Measurements from ENCODE around the gene CARD10. TPM values are rescaled to one million over a fixed set of nuclear protein-coding genes. Genes with fewer than 3 reads are reported as not detected.

The CARD10 gene
- total RNA-seq, 1 experiment from 2014 or later: 17.7 TPM

- H3K23ac ChIP-seq (ENCODE audit: insufficient read length, low read depth, low read length): no peak overlapping the region
- TF ChIP-seq CTCF (conservative IDR thresholded peaks at IDR 0.05): peak; percentile 98
- no peaks in the 10 kb centered on the region for H3K4me1 ChIP-seq (ENCODE audit: insufficient read depth, low read length)
- H3K4ac ChIP-seq (ENCODE audit: low read depth, low read length): no peak overlapping the region
- H3K79me2 ChIP-seq (ENCODE audit: insufficient read depth, low read length): no peaks in the 10 kb centered on the region
- H4K91ac ChIP-seq (ENCODE audit: insufficient read length, low read depth, low read length): no peak overlapping the region
- DNase-seq: peak; percentile 97
- H3K23me2 ChIP-seq (ENCODE audit: insufficient read length, low read depth, low read length, poor library complexity, severe bottlenecking): no peaks in the 10 kb centered on the region
- H2BK5ac ChIP-seq (ENCODE audit: insufficient read length, low read length): no peak overlapping the region
- no peak overlapping the region for H2BK15ac ChIP-seq (ENCODE audit: low read depth, low read length)
- Mint-ChIP-seq H3K27ac (peak overlapping the region in 1 of 3 experiments; percentile 79; a peak in 3 of 7 replicates), H3K36me3 (ENCODE audit: insufficient read depth in 1 of 3, low read depth in 3 of 3) (no peaks in the 10 kb centered on the region), H3K4me3 (peak overlapping the region in 1 of 2 experiments; percentile 60; a peak in 2 of 5 replicates), H3K27me3 (ENCODE audit: low read depth) (peaks cover 11% of the 10 kb centered on the region), H3K4me1 (peaks cover 12 to 20% of the 10 kb centered on the region in 2 experiments), H3K9me3 (no peaks in the 10 kb centered on the region; a peak in 1 of 5 replicates)
- whole genome bisulfite sequencing (ENCODE audit: extremely low coverage, insufficient read length, low lambda C conversion rate): no CpG with 5 or more reads among the region's 20 CpGs
- H3K4me2 ChIP-seq (ENCODE audit: insufficient read depth, insufficient read length, low read length): no peak overlapping the region
- H3K27me3 ChIP-seq (ENCODE audit: insufficient read depth, low read length): no peaks in the 10 kb centered on the region
- no peaks in the 10 kb centered on the region for H4K20me1 ChIP-seq (ENCODE audit: control insufficient read depth, insufficient read depth, insufficient read length)
- H3K9ac ChIP-seq (ENCODE audit: extremely low read depth, insufficient read length, low read length): no peak overlapping the region
- H3T11ph ChIP-seq (ENCODE audit: low read length): no peak overlapping the region
- no peak overlapping the region for H2AFZ ChIP-seq (ENCODE audit: low read length)
- H3K14ac ChIP-seq (ENCODE audit: insufficient read depth, low read length): no peak overlapping the region
- H3K56ac ChIP-seq (ENCODE audit: insufficient read length, low read depth, low read length): no peak overlapping the region
- no peak overlapping the region for H2BK20ac ChIP-seq (ENCODE audit: low read depth, low read length, poor library complexity, severe bottlenecking)
- H4K8ac ChIP-seq (replicated peaks; ENCODE audit: insufficient read length, low read depth, low read length): no peak overlapping the region
- no peaks in the 10 kb centered on the region for H3K79me1 ChIP-seq (ENCODE audit: insufficient read depth, low read depth, low read length, poor library complexity, severe bottlenecking)
- no peak overlapping the region for H2AK5ac ChIP-seq (ENCODE audit: insufficient read length, low read length)
- H3K18ac ChIP-seq (ENCODE audit: insufficient read length, low read depth, low read length): no peak overlapping the region
- no peaks in the 10 kb centered on the region for H3K9me3 ChIP-seq (ENCODE audit: control insufficient read depth, low read depth, low read length)
- H2BK12ac ChIP-seq (ENCODE audit: insufficient read length, low read depth, low read length): no peak overlapping the region
- H4K5ac ChIP-seq (ENCODE audit: insufficient read length, low read depth, low read length): no peak overlapping the region
- no peak overlapping the region for H3K27ac ChIP-seq (ENCODE audit: insufficient read length, low read depth, low read length)
- no peak overlapping the region for H2BK120ac ChIP-seq (ENCODE audit: low read depth, low read length, poor library complexity, severe bottlenecking)
These were observed 19.6 kb upstream of the CARD10 start for GRCh38 chr22:37538590-37539357.
